ACC112 (cell line): ENCODE results near the gene XPR1.

Source experiments
- H2AFZ ChIP-seq: fragments of 200-600 bp; sonication (generic); one replicate; pipeline ENCODE4 v1.6.0; 2017; ENCODE audit warnings: antibody characterized with exemption, low read length; ENCODE audit not compliant: unreplicated experiment
- H3K27ac ChIP-seq: fragments of 200-600 bp; sonication (generic); 2 replicates; pipeline ENCODE4 v1.5.1; 2014; ENCODE audit warnings: low read depth, mild to moderate bottlenecking, antibody characterized with exemption, low read length, moderate library complexity
- H3K27me3 ChIP-seq: fragments of 200-600 bp; sonication (generic); 2 replicates; pipeline ENCODE4 v1.6.1; 2014; ENCODE audit warnings: mild to moderate bottlenecking, antibody characterized with exemption, low read length, moderate library complexity, mixed read lengths; ENCODE audit not compliant: insufficient read depth
- H3K36me3 ChIP-seq: fragments of 200-600 bp; sonication (generic); 2 replicates; pipeline ENCODE4 v1.6.1; 2016; ENCODE audit warnings: mild to moderate bottlenecking, antibody characterized with exemption, low read length, moderate library complexity, mixed read lengths; ENCODE audit not compliant: insufficient read depth
- H3K4me1 ChIP-seq: fragments of 200-600 bp; sonication (generic); one replicate; pipeline ENCODE4 v1.6.1; 2016; ENCODE audit warnings: low read length, mixed read lengths; ENCODE audit not compliant: insufficient read depth, unreplicated experiment, control insufficient read depth
- H3K4me3 ChIP-seq: fragments of 200-600 bp; sonication (generic); 2 replicates; pipeline ENCODE4 v1.5.1; 2014; ENCODE audit warnings: mild to moderate bottlenecking, low read depth, low read length
- H3K79me2 ChIP-seq: fragments of 200-600 bp; sonication (generic); one replicate; pipeline ENCODE4 v1.6.0; 2016; ENCODE audit warnings: low read length; ENCODE audit not compliant: control insufficient read depth, unreplicated experiment, insufficient read depth

Gene XPR1

GRCh38 chr1:180915426-180915965 is 283.7 kb downstream of the XPR1 start:
- Histone ChIP-seq H3K79me2 (peaks cover 8% of the 10 kb centered on the region), H3K27me3 (no peaks in the 10 kb centered on the region), H3K4me1 (peaks cover 12% of the 10 kb centered on the region), H3K27ac (no peak overlapping the region), H3K36me3 (no peaks in the 10 kb centered on the region), H2AFZ (no peak overlapping the region), H3K4me3 (no peak overlapping the region)

- Histone ChIP-seq H3K4me1 (peaks cover 11% of the 10 kb centered on the region), H3K36me3 (no peaks in the 10 kb centered on the region), H2AFZ (no peak overlapping the region), H3K79me2 (peaks cover 8% of the 10 kb centered on the region), H3K27me3 (no peaks in the 10 kb centered on the region), H3K27ac (no peak overlapping the region), H3K4me3 (no peak overlapping the region)
These were observed 284.4 kb downstream of the XPR1 start for GRCh38 chr1:180916012-180916770.

GRCh38 chr1:180916771-180917170 is 284.9 kb downstream of the XPR1 start:
- peaks cover 8% of the 10 kb centered on the region for H3K79me2 ChIP-seq
- H3K4me1 ChIP-seq, result peaks cover 6% of the 10 kb centered on the region
- no peaks in the 10 kb centered on the region for H3K27me3 ChIP-seq
- H2AFZ ChIP-seq, result no peak overlapping the region
- H3K27ac ChIP-seq, result no peak overlapping the region
- H3K4me3 ChIP-seq, result no peak overlapping the region
- no peaks in the 10 kb centered on the region for H3K36me3 ChIP-seq

DNA sequence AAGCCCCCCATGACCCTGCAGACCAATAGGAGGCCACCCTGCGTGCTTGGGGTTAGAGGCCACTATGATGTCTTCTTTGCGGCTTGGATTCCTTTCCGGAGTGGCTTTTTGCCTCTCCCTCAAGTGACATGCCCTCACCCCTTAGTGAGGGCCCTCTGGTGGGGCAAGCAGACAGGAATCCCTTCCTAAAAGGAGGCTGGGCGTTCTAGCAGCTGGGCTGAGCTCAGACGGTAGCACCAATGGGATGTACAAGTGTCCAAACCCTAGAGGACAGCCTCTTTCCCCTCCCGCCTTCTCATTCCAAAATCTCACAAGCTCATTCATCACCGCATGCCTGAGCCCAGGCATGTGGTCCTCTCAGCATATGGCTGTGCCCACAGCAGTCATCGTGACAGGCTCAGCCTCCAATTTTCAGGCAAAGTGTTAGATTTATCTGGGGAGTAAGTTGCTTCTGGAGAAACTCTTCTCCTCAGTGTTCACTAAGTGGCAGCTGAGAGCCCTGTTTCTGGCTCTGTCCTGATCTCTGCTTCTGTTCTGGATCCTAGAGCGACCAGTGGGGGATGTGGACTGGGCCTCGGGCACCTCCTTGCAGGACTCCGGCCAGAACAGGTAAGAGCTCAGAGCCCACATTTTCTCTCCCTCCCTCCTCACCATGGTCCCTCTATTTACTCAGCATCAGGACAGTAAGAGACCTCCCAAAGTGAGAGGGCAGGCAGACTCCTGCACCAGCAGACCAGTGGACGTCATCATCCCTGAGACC is 285.7 kb downstream of the XPR1 start:
- Histone ChIP-seq H2AFZ (no peak overlapping the region), H3K4me3 (no peak overlapping the region), H3K27me3 (no peaks in the 10 kb centered on the region), H3K36me3 (no peaks in the 10 kb centered on the region), H3K27ac (no peak overlapping the region), H3K79me2 (peaks cover 8% of the 10 kb centered on the region), H3K4me1 (peaks cover 6% of the 10 kb centered on the region)

DNA sequence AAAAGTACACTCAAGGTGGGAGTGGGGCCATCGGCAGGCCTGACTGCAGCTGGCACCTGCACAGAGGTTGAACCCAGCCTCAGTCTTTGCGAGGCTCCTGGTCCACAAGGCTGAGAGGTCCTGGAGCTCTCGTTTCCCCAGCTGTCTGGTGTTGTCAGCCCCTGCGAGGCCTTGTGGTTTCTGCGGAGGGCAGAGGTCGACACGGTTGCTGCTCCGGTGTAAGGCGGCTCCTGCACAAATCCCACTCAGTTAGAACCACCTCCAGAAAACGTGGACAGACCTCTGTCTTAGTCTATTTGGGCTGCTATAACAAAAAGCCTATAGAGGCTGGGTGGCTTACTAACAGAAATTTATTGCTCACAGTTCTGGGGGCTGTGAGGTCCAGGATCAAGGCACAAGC is 286.7 kb downstream of the XPR1 start:
- H3K36me3 ChIP-seq, result no peaks in the 10 kb centered on the region
- peaks cover 6% of the 10 kb centered on the region for H3K4me1 ChIP-seq
- no peaks in the 10 kb centered on the region for H3K27me3 ChIP-seq

GRCh38 chr1:180919183-180919700 is 287.4 kb downstream of the XPR1 start:
- no peaks in the 10 kb centered on the region for H3K36me3 ChIP-seq
- no peak overlapping the region for H2AFZ ChIP-seq
- H3K4me1 ChIP-seq, result peaks cover under 1% of the 10 kb centered on the region
- H3K27me3 ChIP-seq, result no peaks in the 10 kb centered on the region
- H3K79me2 ChIP-seq, result peaks cover 4% of the 10 kb centered on the region
- no peak overlapping the region for H3K4me3 ChIP-seq
- H3K27ac ChIP-seq, result no peak overlapping the region

More for the DNA sequence above, 286.7 kb downstream of the XPR1 start:
- Histone ChIP-seq H3K79me2 (peaks cover 8% of the 10 kb centered on the region), H3K27ac (no peak overlapping the region), H2AFZ (no peak overlapping the region), H3K4me3 (no peak overlapping the region)

DNA sequence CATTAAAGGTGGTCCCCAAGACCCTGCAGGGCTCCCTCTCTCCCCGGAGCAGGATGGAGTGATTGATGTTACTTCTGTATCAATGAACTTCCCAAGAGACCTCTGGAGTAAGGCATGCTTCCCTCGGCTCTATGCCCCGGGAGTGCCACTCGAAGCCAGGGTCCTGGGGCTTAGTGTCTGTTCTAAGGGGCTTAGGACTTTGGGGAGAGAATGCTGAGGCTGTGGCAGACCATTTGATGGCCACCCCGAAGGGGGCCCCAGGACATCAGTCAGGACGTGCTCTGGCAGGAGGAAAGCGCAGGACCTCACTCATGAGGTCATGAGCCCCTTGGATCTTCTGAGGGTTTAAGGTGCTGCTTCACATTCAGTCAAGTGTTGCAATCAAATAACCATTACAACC is 288.4 kb downstream of the XPR1 start:
- no peaks in the 10 kb centered on the region for H3K79me2 ChIP-seq
- no peaks in the 10 kb centered on the region for H3K4me1 ChIP-seq
- no peak overlapping the region for H3K27ac ChIP-seq
- no peaks in the 10 kb centered on the region for H3K27me3 ChIP-seq
- H3K36me3 ChIP-seq, result no peaks in the 10 kb centered on the region
- no peak overlapping the region for H3K4me3 ChIP-seq
- H2AFZ ChIP-seq, result no peak overlapping the region

GRCh38 chr1:180920702-180921101 is 288.9 kb downstream of the XPR1 start:
- Histone ChIP-seq H3K4me1 (no peaks in the 10 kb centered on the region), H3K36me3 (no peaks in the 10 kb centered on the region), H3K4me3 (no peak overlapping the region), H3K27me3 (no peaks in the 10 kb centered on the region), H3K27ac (no peak overlapping the region), H2AFZ (no peak overlapping the region), H3K79me2 (no peaks in the 10 kb centered on the region)

DNA sequence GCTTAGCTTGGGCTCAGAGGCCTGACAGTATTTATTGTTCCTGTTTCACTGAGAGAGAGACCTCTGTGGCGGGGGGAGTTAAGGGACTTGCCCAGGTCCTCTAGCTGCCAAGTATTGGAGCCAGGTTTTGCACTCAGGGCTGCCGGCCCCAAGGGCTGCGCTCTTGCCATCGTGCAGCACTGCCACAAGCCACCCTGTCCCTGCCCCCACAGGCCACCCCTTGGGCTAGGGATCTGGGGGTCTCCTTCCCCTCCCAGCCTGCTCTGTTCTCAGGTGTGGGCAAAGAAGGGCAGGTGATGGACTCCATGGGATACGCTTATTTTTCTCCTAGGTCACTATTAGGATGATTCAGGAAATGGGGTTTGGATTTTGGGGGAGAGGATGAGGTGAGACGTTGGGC is 289.6 kb downstream of the XPR1 start:
- no peak overlapping the region for H3K4me3 ChIP-seq
- H3K27ac ChIP-seq, result no peak overlapping the region
- no peak overlapping the region for H2AFZ ChIP-seq
- no peaks in the 10 kb centered on the region for H3K27me3 ChIP-seq
- H3K4me1 ChIP-seq, result no peaks in the 10 kb centered on the region
- H3K36me3 ChIP-seq, result no peaks in the 10 kb centered on the region
- no peaks in the 10 kb centered on the region for H3K79me2 ChIP-seq

DNA sequence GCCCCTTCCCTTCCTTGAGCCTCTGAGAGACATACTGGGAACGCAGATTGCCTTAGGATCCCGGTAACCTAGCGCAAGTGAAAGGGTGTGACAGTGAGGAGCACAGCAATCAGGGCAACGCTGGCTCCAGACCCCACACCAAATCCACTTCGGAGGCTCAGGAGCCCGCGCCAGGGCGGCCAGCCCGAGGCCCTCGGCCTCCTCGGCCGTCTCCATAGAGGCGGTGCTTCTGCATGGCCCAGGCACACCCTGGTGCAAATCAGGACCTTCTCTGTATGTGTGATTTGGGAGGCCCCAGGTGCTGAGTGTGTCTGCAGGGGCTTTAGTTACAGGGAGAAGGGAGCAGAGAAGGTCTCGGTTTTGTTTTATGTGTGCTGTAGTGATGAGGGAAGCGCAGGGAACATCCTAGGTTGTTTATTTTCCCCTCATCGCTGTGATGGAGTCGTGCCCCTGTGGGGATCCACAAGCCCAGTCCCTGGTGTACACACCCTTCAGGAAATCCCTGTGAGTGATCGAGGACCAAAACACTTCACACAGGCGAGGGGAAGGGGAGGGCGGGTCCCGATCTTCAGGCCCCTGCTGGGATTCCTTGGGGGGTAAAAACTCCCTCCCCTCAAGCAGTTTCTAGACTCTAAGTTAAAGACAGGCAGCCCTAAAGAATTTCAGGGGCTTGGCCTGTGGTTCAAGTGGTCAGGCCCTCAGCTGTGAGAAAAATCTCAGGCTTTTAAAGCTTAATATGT is 290.2 kb downstream of the XPR1 start:
- H3K27me3 ChIP-seq, result no peaks in the 10 kb centered on the region
- H3K27ac ChIP-seq, result no peak overlapping the region
- H3K4me1 ChIP-seq, result no peaks in the 10 kb centered on the region
- no peaks in the 10 kb centered on the region for H3K36me3 ChIP-seq
- no peaks in the 10 kb centered on the region for H3K79me2 ChIP-seq
- no peak overlapping the region for H2AFZ ChIP-seq
- H3K4me3 ChIP-seq, result no peak overlapping the region
